Subcutaneous adipose tissue (tissue), 4 donors: ENCODE measurements around the gene NRXN3. TPM values are rescaled to one million over a fixed set of nuclear protein-coding genes. Genes with fewer than 3 reads are reported as not detected.

Experiments used
- CTCF ChIP-seq: fragments of 450-650 bp; IDR thresholded peaks from one replicate; pipeline ENCODE4 v1.5.1; 2016; ENCODE audit warnings: low read depth, mild to moderate bottlenecking, control low read depth, antibody characterized with exemption, moderate library complexity
- total RNA-seq, 4 donors: library from RNA; depleted of rRNA; stranded (reverse); fragments of >200 nt; gene quantifications; one replicate each; pipeline ENCODE4 v1.1.0, GENCODE V29; 2016

NRXN3 gene
- total RNA-seq, 4 donors from 2014 or later, result 0.57 to 2.4 (median 1.1) TPM; not detected in 1

GRCh38 chr14:79165471-79166090 is 995.4 kb downstream of the NRXN3 start:
- no peak for TF ChIP-seq CTCF

- TF ChIP-seq CTCF, result no peak
Measured at GRCh38 chr14:79166171-79166570, 996.0 kb downstream of the NRXN3 start.

- TF ChIP-seq CTCF, result no peak
Measured at GRCh38 chr14:79167957-79168356, 997.8 kb downstream of the NRXN3 start.

GRCh38 chr14:79175671-79176070 is 1005.5 kb downstream of the NRXN3 start:
- TF ChIP-seq CTCF, result no peak

- TF ChIP-seq CTCF, result no peak
Measured at GRCh38 chr14:79177106-79177505, 1006.9 kb downstream of the NRXN3 start.

- TF ChIP-seq CTCF, result no peak
Measured at GRCh38 chr14:79178719-79179118, 1008.5 kb downstream of the NRXN3 start.

- no peak for TF ChIP-seq CTCF
Measured at GRCh38 chr14:79179985-79180384, 1009.8 kb downstream of the NRXN3 start.
